Neural cell (in vitro differentiated cells): ENCODE measurements around the gene CREBRF.

ENCODE experiments used
- EP300 ChIP-seq: fragments of 450-650 bp; conservative IDR thresholded peaks from 2 replicates; pipeline ENCODE4 v1.6.1; 2014; ENCODE audit warnings: antibody characterized with exemption, mild to moderate bottlenecking, moderate library complexity; ENCODE audit not compliant: poor library complexity, severe bottlenecking
- EZH2 ChIP-seq: fragments of 200-600, 300-800 bp; shearing (Covaris generic), sonication (generic); IDR thresholded peaks from 2 replicates; pipeline ENCODE4 v1.6.1; 2014; ENCODE audit warnings: antibody characterized with exemption, low read length, borderline replicate concordance, mild to moderate bottlenecking; ENCODE audit not compliant: insufficient read depth, poor library complexity, severe bottlenecking
- RAD21 ChIP-seq: fragments of 450-650 bp; conservative IDR thresholded peaks from 2 replicates; pipeline ENCODE4 v1.6.1; 2014; ENCODE audit warnings: antibody characterized with exemption, mild to moderate bottlenecking, moderate library complexity
- SMC3 ChIP-seq: fragments of 450-650 bp; conservative IDR thresholded peaks from 2 replicates; pipeline ENCODE4 v1.6.1; 2014; ENCODE audit warnings: antibody characterized with exemption, mild to moderate bottlenecking, moderate library complexity; ENCODE audit not compliant: poor library complexity
- TF ChIP-seq, protein P1 (sequence below): fragments of 450-650 bp; IDR thresholded peaks from 2 replicates; pipeline ENCODE4 v1.5.1; 2014; ENCODE audit warnings: antibody characterized with exemption, mild to moderate bottlenecking, moderate library complexity; ENCODE audit not compliant: poor library complexity, severe bottlenecking
- TF ChIP-seq, protein P2 (sequence below): IDR thresholded peaks from 2 replicates; pipeline ENCODE4 v1.6.1; 2012; ENCODE audit warnings: borderline replicate concordance

DNA sequence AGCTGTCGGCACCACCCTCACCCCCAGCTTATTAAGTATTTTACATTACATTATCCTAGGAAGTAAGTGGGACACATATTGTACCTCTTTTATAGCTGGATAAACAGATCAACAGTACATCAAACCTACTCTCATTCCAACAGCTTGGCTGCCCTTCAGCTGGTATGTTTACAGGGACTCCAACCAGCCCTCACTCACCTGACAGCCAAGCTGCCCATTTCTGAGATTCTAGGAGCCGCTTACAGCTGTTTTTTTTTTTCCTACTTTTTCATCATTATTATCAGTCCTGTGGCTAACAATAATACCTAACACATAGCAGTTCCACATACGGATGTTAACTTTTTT, 13.4 kb upstream of the CREBRF start:
- TF ChIP-seq, protein P1, sequence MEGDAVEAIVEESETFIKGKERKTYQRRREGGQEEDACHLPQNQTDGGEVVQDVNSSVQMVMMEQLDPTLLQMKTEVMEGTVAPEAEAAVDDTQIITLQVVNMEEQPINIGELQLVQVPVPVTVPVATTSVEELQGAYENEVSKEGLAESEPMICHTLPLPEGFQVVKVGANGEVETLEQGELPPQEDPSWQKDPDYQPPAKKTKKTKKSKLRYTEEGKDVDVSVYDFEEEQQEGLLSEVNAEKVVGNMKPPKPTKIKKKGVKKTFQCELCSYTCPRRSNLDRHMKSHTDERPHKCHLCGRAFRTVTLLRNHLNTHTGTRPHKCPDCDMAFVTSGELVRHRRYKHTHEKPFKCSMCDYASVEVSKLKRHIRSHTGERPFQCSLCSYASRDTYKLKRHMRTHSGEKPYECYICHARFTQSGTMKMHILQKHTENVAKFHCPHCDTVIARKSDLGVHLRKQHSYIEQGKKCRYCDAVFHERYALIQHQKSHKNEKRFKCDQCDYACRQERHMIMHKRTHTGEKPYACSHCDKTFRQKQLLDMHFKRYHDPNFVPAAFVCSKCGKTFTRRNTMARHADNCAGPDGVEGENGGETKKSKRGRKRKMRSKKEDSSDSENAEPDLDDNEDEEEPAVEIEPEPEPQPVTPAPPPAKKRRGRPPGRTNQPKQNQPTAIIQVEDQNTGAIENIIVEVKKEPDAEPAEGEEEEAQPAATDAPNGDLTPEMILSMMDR = no peak
- TF ChIP-seq EZH2 (no peak), RAD21 (no peak), EP300 (no peak), SMC3 (no peak)
- TF ChIP-seq, protein P2, sequence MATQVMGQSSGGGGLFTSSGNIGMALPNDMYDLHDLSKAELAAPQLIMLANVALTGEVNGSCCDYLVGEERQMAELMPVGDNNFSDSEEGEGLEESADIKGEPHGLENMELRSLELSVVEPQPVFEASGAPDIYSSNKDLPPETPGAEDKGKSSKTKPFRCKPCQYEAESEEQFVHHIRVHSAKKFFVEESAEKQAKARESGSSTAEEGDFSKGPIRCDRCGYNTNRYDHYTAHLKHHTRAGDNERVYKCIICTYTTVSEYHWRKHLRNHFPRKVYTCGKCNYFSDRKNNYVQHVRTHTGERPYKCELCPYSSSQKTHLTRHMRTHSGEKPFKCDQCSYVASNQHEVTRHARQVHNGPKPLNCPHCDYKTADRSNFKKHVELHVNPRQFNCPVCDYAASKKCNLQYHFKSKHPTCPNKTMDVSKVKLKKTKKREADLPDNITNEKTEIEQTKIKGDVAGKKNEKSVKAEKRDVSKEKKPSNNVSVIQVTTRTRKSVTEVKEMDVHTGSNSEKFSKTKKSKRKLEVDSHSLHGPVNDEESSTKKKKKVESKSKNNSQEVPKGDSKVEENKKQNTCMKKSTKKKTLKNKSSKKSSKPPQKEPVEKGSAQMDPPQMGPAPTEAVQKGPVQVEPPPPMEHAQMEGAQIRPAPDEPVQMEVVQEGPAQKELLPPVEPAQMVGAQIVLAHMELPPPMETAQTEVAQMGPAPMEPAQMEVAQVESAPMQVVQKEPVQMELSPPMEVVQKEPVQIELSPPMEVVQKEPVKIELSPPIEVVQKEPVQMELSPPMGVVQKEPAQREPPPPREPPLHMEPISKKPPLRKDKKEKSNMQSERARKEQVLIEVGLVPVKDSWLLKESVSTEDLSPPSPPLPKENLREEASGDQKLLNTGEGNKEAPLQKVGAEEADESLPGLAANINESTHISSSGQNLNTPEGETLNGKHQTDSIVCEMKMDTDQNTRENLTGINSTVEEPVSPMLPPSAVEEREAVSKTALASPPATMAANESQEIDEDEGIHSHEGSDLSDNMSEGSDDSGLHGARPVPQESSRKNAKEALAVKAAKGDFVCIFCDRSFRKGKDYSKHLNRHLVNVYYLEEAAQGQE = no peak
